Parathyroid adenoma (tissue), 2 donors: ENCODE results near the gene SEC16A.

Source experiments
- H2AFZ ChIP-seq: fragments of 300-600 bp; sonication (generic); one replicate; pipeline ENCODE4 v1.7.0; 2017; ENCODE audit warnings: antibody characterized with exemption, mild to moderate bottlenecking
- H3K27ac ChIP-seq: fragments of 300-600 bp; sonication (generic); one replicate; pipeline ENCODE4 v1.7.0; 2017
- H3K27me3 ChIP-seq: fragments of 300-600 bp; sonication (generic); one replicate; pipeline ENCODE4 v1.7.0; 2017; ENCODE audit warnings: low read length; ENCODE audit not compliant: control insufficient read depth, insufficient read depth
- H3K36me3 ChIP-seq: fragments of 300-600 bp; sonication (generic); one replicate; pipeline ENCODE4 v1.7.0; 2017; ENCODE audit warnings: low read length; ENCODE audit not compliant: control insufficient read depth, insufficient read depth
- H3K4me1 ChIP-seq: fragments of 300-600 bp; sonication (generic); one replicate; pipeline ENCODE4 v1.7.0; 2017; ENCODE audit warnings: control low read depth
- H3K4me2 ChIP-seq: fragments of 300-600 bp; sonication (generic); one replicate; pipeline ENCODE4 v1.7.0; 2017; ENCODE audit warnings: low read length
- H3K4me3 ChIP-seq: fragments of 300-600 bp; sonication (generic); one replicate; pipeline ENCODE4 v1.7.0; 2017; ENCODE audit warnings: low read depth, low read length
- H3K79me2 ChIP-seq: fragments of 300-600 bp; sonication (generic); one replicate; pipeline ENCODE4 v1.7.0; 2017; ENCODE audit warnings: control low read depth
- H3K9ac ChIP-seq: fragments of 300-600 bp; sonication (generic); one replicate; pipeline ENCODE4 v1.7.0; 2017; ENCODE audit warnings: mild to moderate bottlenecking
- H3K9me3 ChIP-seq: fragments of 300-600 bp; sonication (generic); one replicate; pipeline ENCODE4 v1.7.0; 2017; ENCODE audit warnings: low read length; ENCODE audit not compliant: control insufficient read depth
- CTCF ChIP-seq: fragments of 300-600 bp; sonication (generic); IDR thresholded peaks from one replicate; pipeline ENCODE4 v1.7.0; 2017; ENCODE audit warnings: antibody characterized with exemption, mild to moderate bottlenecking
- donor health status: primary hyperparathyroidism.

SEC16A gene

GRCh38 chr9:136454026-136454796 is 28.6 kb downstream of the SEC16A start:
- Histone ChIP-seq H3K79me2 (no peaks in the 10 kb centered on the region), H3K4me3 (no peak overlapping the region), H3K27ac (no peak overlapping the region), H3K36me3 (no peaks in the 10 kb centered on the region), H3K9me3 (no peaks in the 10 kb centered on the region), H3K9ac (no peak overlapping the region), H3K4me1 (no peaks in the 10 kb centered on the region), H2AFZ (no peak overlapping the region), H3K27me3 (no peaks in the 10 kb centered on the region), H3K4me2 (no peak overlapping the region)
- TF ChIP-seq CTCF: no peak

GRCh38 chr9:136453326-136453725 is 29.5 kb downstream of the SEC16A start:
- Histone ChIP-seq H3K27ac (no peak overlapping the region), H3K9me3 (no peaks in the 10 kb centered on the region), H3K9ac (no peak overlapping the region), H2AFZ (no peak overlapping the region), H3K4me3 (no peak overlapping the region), H3K4me2 (no peak overlapping the region), H3K36me3 (no peaks in the 10 kb centered on the region), H3K4me1 (no peaks in the 10 kb centered on the region), H3K27me3 (no peaks in the 10 kb centered on the region), H3K79me2 (no peaks in the 10 kb centered on the region)
- TF ChIP-seq CTCF: no peak

- H3K36me3 ChIP-seq: no peaks in the 10 kb centered on the region
Observed at GRCh38 chr9:136451221-136451877, 31.5 kb downstream of the SEC16A start.

GRCh38 chr9:136448655-136449054 is 34.2 kb downstream of the SEC16A start:
- Histone ChIP-seq H3K4me1 (no peaks in the 10 kb centered on the region), H3K79me2 (no peaks in the 10 kb centered on the region), H3K4me2 (no peak overlapping the region), H3K9me3 (no peaks in the 10 kb centered on the region), H3K9ac (no peak overlapping the region), H3K36me3 (no peaks in the 10 kb centered on the region), H3K27me3 (no peaks in the 10 kb centered on the region), H3K4me3 (no peak overlapping the region), H2AFZ (no peak overlapping the region), H3K27ac (no peak overlapping the region)
- no peak for TF ChIP-seq CTCF

More at GRCh38 chr9:136451221-136451877, 31.5 kb downstream of the SEC16A start:
- Histone ChIP-seq H3K9me3 (no peaks in the 10 kb centered on the region), H3K9ac (no peak overlapping the region), H3K4me3 (no peak overlapping the region), H3K27ac (no peak overlapping the region), H3K27me3 (no peaks in the 10 kb centered on the region), H3K79me2 (no peaks in the 10 kb centered on the region), H2AFZ (no peak overlapping the region), H3K4me2 (no peak overlapping the region), H3K4me1 (no peaks in the 10 kb centered on the region)
- TF ChIP-seq CTCF: no peak
